Uterus (tissue), 4 donors: ENCODE measurements around the gene RABGAP1L. TPM values are rescaled to one million over a fixed set of nuclear protein-coding genes. Genes with fewer than 3 reads are reported as not detected.

ENCODE experiments used
- DNase-seq, 2 donors: peaks; one replicate each; pipeline ENCODE4 v3.0.0-alpha.2; 2019 to 2020
- H3K27ac ChIP-seq, 2 donors: fragments of 200-600 bp; sonication (generic); 1 replicate in 1 of 2; 2 replicates in 1 of 2; pipeline ENCODE4 v1.5.1; 2016 to 2018
- H3K27me3 ChIP-seq, 2 donors: fragments of 200-600 bp; sonication (generic); one replicate each; pipeline ENCODE4 v1.5.1; 2018 to 2019; ENCODE audit warnings: control low read depth in 1 of 2
- H3K36me3 ChIP-seq, 2 donors: fragments of 200-600 bp; sonication (generic); one replicate each; pipeline ENCODE4 v1.5.1; 2019; ENCODE audit warnings: control low read depth in 1 of 2
- H3K4me1 ChIP-seq, 2 donors: fragments of 200-600 bp; sonication (generic); one replicate each; pipeline ENCODE4 v1.5.1; 2018 to 2019; ENCODE audit warnings: control low read depth in 1 of 2
- H3K4me3 ChIP-seq, 2 donors: fragments of 200-600 bp; sonication (generic); 1 replicate in 1 of 2; 2 replicates in 1 of 2; pipeline ENCODE4 v1.5.1; 2018 to 2019; ENCODE audit warnings: mild to moderate bottlenecking in 1 of 2
- H3K9me3 ChIP-seq, 2 donors: fragments of 200-600 bp; sonication (generic); one replicate each; pipeline ENCODE4 v1.5.1; 2019; ENCODE audit warnings: control low read depth in 1 of 2
- CTCF ChIP-seq, 4 experiments: fragments of 200-600 bp in 2 of 4; fragments of 450-650 bp in 2 of 4; sonication (generic) in 2 of 4; IDR thresholded peaks; one replicate each; pipeline ENCODE4 v1.5.1; 2016 to 2019; ENCODE audit warnings: antibody characterized with exemption in 4 of 4, mild to moderate bottlenecking in 2 of 4, moderate library complexity in 1 of 4
- POLR2A ChIP-seq, 2 donors: fragments of 450-650 bp; IDR thresholded peaks; one replicate each; pipeline ENCODE4 v1.6.1; 2016; ENCODE audit warnings: antibody characterized with exemption in 2 of 2, mild to moderate bottlenecking in 1 of 2, moderate library complexity in 1 of 2
- intact Hi-C: fragments of 100-400 bp; cut with DNase I; formaldehyde crosslinking; loops from one replicate; pipeline ENCODE4 v1.15.1; 2023; ENCODE audit warnings: low total_unique reads
- total RNA-seq, 4 donors: library from RNA; depleted of rRNA in 3 of 4; stranded (reverse); fragments of >200 nt in 3 of 4; gene quantifications; one replicate each; pipeline versions ENCODE4 v1.1.0 to v1.2.4, GENCODE V29; 2014 to 2023
- donor health status: DM: yes; HTN: yes; CAD: no.

The RABGAP1L gene
- total RNA-seq, 4 donors from 2014 or later, result 19.1 to 93.7 (median 35.1) TPM

DNA sequence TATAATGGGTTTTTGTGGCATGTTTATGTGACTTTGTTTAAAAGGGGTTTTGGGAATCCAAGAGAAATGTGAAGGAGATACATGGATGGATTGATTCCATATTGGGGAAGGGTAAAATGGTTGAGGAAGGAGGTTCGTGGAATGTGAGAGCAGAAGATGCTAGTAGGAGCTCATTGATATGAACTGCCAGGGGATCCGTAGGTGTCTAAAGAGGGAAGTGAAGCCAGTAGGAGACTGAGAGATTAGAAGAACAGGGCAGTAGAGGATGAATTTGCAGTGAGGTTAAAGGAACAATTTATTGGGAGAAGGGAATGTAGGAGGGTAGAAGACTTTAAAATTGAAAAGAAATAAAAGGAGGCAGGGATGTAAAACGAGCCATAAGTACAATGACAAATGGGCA is 541.0 kb downstream of the RABGAP1L start:
- Histone ChIP-seq H3K4me1 (no peaks in the 10 kb centered on the region), H3K36me3 (peaks cover 0 to 2% of the 10 kb centered on the region in 2 donors), H3K9me3 (no peaks in the 10 kb centered on the region), H3K27me3 (no peaks in the 10 kb centered on the region), H3K4me3 (no peak overlapping the region), H3K27ac (no peak overlapping the region)
- no peak for TF ChIP-seq CTCF (IDR thresholded peaks at IDR 0.05)
- TF ChIP-seq POLR2A (IDR thresholded peaks at IDR 0.05), result no peak
- no peak for DNase-seq
- intact Hi-C loops, result no loop called here

- H3K27ac ChIP-seq, result no peak overlapping the region
- no peak for TF ChIP-seq CTCF (IDR thresholded peaks at IDR 0.05)
- no peak for TF ChIP-seq POLR2A (IDR thresholded peaks at IDR 0.05)
- no peak overlapping the region for H3K4me3 ChIP-seq
- H3K36me3 ChIP-seq, result peaks cover 0 to 2% of the 10 kb centered on the region in 2 donors
- no peaks in the 10 kb centered on the region for H3K4me1 ChIP-seq
- DNase-seq, result no peak
- intact Hi-C loops, result no loop called here
- H3K27me3 ChIP-seq, result no peaks in the 10 kb centered on the region
- no peaks in the 10 kb centered on the region for H3K9me3 ChIP-seq
Observed at GRCh38 chr1:174700775-174701174, 541.5 kb downstream of the RABGAP1L start.

- intact Hi-C loops, result no loop called here
- Histone ChIP-seq H3K9me3 (no peaks in the 10 kb centered on the region), H3K36me3 (peaks cover 0 to 2% of the 10 kb centered on the region in 2 donors), H3K4me1 (no peaks in the 10 kb centered on the region), H3K27ac (no peak overlapping the region), H3K4me3 (no peak overlapping the region), H3K27me3 (no peaks in the 10 kb centered on the region)
- TF ChIP-seq POLR2A (IDR thresholded peaks at IDR 0.05) (no peak), CTCF (IDR thresholded peaks at IDR 0.05) (no peak)
- no peak for DNase-seq
Observed at GRCh38 chr1:174701565-174701964, 542.2 kb downstream of the RABGAP1L start.

- Histone ChIP-seq H3K4me1 (no peaks in the 10 kb centered on the region), H3K4me3 (no peak overlapping the region), H3K36me3 (peaks cover 0 to 2% of the 10 kb centered on the region in 2 donors), H3K27me3 (no peaks in the 10 kb centered on the region), H3K27ac (no peak overlapping the region), H3K9me3 (no peaks in the 10 kb centered on the region)
- intact Hi-C loops, result no loop called here
- no peak for DNase-seq
- no peak for TF ChIP-seq POLR2A (IDR thresholded peaks at IDR 0.05)
- no peak for TF ChIP-seq CTCF (IDR thresholded peaks at IDR 0.05)
Observed at GRCh38 chr1:174702011-174702410, 542.7 kb downstream of the RABGAP1L start.

DNA sequence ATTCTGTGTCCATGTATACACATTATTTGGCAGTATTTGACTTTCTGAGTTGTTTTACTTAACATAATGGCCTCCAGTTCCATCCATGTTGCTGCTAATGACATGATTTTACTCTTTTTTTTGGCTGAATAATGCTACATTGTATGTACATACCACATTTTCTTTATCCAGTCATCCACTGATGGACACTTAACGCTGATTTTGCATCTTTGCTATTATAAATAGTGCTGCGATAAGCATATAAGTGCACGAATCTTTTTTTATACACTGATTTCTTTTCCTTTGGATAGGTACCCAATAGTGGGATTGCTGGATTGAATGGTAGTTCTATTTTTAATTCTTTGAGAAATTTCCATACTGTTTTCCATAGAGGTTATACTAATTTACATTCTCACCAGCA is 544.0 kb downstream of the RABGAP1L start:
- intact Hi-C loops, result no loop called here
- H3K36me3 ChIP-seq, result peaks cover 0 to 2% of the 10 kb centered on the region in 2 donors
- no peak for DNase-seq
- H3K9me3 ChIP-seq, result no peaks in the 10 kb centered on the region
- H3K27me3 ChIP-seq, result no peaks in the 10 kb centered on the region
- no peak overlapping the region for H3K27ac ChIP-seq
- H3K4me1 ChIP-seq, result no peaks in the 10 kb centered on the region
- H3K4me3 ChIP-seq, result no peak overlapping the region
- TF ChIP-seq POLR2A (IDR thresholded peaks at IDR 0.05) (no peak), CTCF (IDR thresholded peaks at IDR 0.05) (no peak)
